Hematopoietic multipotent progenitor cell treated with erythropoietin and hydrocortisone succinate and interleukin-3 and kit ligand, for 17 days (in vitro differentiated cells): Measurements from ENCODE around the gene SLC2A9.

Source experiments
- DNase-seq: peaks from one replicate; pipeline ENCODE4 v3.0.0-alpha.2; 2015; ENCODE audit warnings: low spot score

Gene SLC2A9

GRCh38 chr4:10019521-10020051 is 1.7 kb downstream of the SLC2A9 start:
- DNase-seq, result no peak

- DNase-seq, result peak; percentile 20
Measured at GRCh38 chr4:10018818-10019461, 2.4 kb downstream of the SLC2A9 start.

GRCh38 chr4:10017037-10017893 is 4.0 kb downstream of the SLC2A9 start:
- DNase-seq, result no peak

- DNase-seq, result no peak
Measured at GRCh38 chr4:10016169-10016568, 5.1 kb downstream of the SLC2A9 start.

- no peak for DNase-seq
Measured at GRCh38 chr4:10015140-10015753, 6.0 kb downstream of the SLC2A9 start.

GRCh38 chr4:10013722-10014121 is 7.6 kb downstream of the SLC2A9 start:
- DNase-seq, result no peak

GRCh38 chr4:10011885-10012284 is 9.4 kb downstream of the SLC2A9 start:
- no peak for DNase-seq

- no peak for DNase-seq
Measured at GRCh38 chr4:10011277-10011676, 10.0 kb downstream of the SLC2A9 start.

GRCh38 chr4:10009861-10010500 is 11.3 kb downstream of the SLC2A9 start:
- DNase-seq, result no peak

GRCh38 chr4:10008609-10009005 is 12.7 kb downstream of the SLC2A9 start:
- DNase-seq, result no peak

GRCh38 chr4:10007793-10008608 is 13.3 kb downstream of the SLC2A9 start:
- DNase-seq, result no peak

GRCh38 chr4:10007436-10007740 is 13.9 kb downstream of the SLC2A9 start:
- DNase-seq, result no peak

GRCh38 chr4:10006601-10007435 is 14.5 kb downstream of the SLC2A9 start:
- no peak for DNase-seq

GRCh38 chr4:10006231-10006600 is 15.1 kb downstream of the SLC2A9 start:
- DNase-seq, result no peak

GRCh38 chr4:10005632-10006031 is 15.7 kb downstream of the SLC2A9 start:
- DNase-seq, result no peak

GRCh38 chr4:10003666-10004065 is 17.6 kb downstream of the SLC2A9 start:
- DNase-seq, result no peak

GRCh38 chr4:10002278-10002677 is 19.0 kb downstream of the SLC2A9 start:
- no peak for DNase-seq

GRCh38 chr4:10001757-10002156 is 19.5 kb downstream of the SLC2A9 start:
- DNase-seq, result no peak

GRCh38 chr4:9999956-10000561 is 21.2 kb downstream of the SLC2A9 start:
- DNase-seq, result no peak

GRCh38 chr4:9997886-9998285 is 23.4 kb downstream of the SLC2A9 start:
- no peak for DNase-seq
